Neural cell (in vitro differentiated cells): Measurements from ENCODE around the gene RFC4. TPM values are rescaled to one million over a fixed set of nuclear protein-coding genes. Genes with fewer than 3 reads are reported as not detected.

Experiments used
- H2AFZ ChIP-seq: fragments of 200-600, 300-800 bp; sonication (generic), shearing (Covaris generic); 2 replicates; pipeline ENCODE4 v1.6.0; 2014; ENCODE audit warnings: low read depth, mild to moderate bottlenecking, antibody characterized with exemption, low read length, moderate library complexity
- H3F3A ChIP-seq: fragments of 200-600 bp; shearing (Covaris generic); 2 replicates; pipeline ENCODE4 v1.6.1; 2016; ENCODE audit warnings: mild to moderate bottlenecking, moderate library complexity, mixed read lengths, antibody characterized with exemption, low read length; ENCODE audit not compliant: insufficient read depth, poor library complexity, severe bottlenecking
- H3K27ac ChIP-seq: fragments of 200-600, 300-800 bp; sonication (generic), shearing (Covaris generic); 2 replicates; pipeline ENCODE4 v1.5.1; 2014; ENCODE audit warnings: mild to moderate bottlenecking, low read length, moderate library complexity
- H3K27me3 ChIP-seq: fragments of 300-800, 200-600 bp; sonication (generic), shearing (Covaris generic); 2 replicates; pipeline ENCODE4 v1.6.0; 2014; ENCODE audit warnings: mild to moderate bottlenecking, low read depth, low read length, moderate library complexity; ENCODE audit not compliant: insufficient read depth
- H3K36me3 ChIP-seq: fragments of 300-800, 200-600 bp; sonication (generic), shearing (Covaris generic); 2 replicates; pipeline ENCODE4 v1.5.1; 2014; ENCODE audit warnings: mild to moderate bottlenecking, antibody characterized with exemption, low read length, moderate library complexity; ENCODE audit not compliant: insufficient read depth
- H3K4me2 ChIP-seq: fragments of 300-800, 200-600 bp; sonication (generic), shearing (Covaris generic); 2 replicates; pipeline ENCODE4 v1.6.0; 2014; ENCODE audit warnings: mild to moderate bottlenecking, low read length
- H3K4me3 ChIP-seq: fragments of 300-800, 200-600 bp; sonication (generic), shearing (Covaris generic); 2 replicates; pipeline ENCODE4 v1.5.1; 2014; ENCODE audit warnings: mild to moderate bottlenecking, low read length, moderate library complexity
- H3K79me2 ChIP-seq: fragments of 200-600 bp; shearing (Covaris generic); replicated peaks from 2 replicates; pipeline ENCODE4 v1.6.0; 2014; ENCODE audit warnings: mild to moderate bottlenecking, low read length, moderate library complexity; ENCODE audit not compliant: insufficient read depth
- H3K9ac ChIP-seq: fragments of 300-800, 200-600 bp; sonication (generic), shearing (Covaris generic); 2 replicates; pipeline ENCODE4 v1.6.1; 2016; ENCODE audit warnings: mild to moderate bottlenecking, low read length, mixed read lengths
- H3K9me2 ChIP-seq: fragments of 200-600 bp; shearing (Covaris generic); 2 replicates; pipeline ENCODE4 v1.6.1; 2016; ENCODE audit warnings: mild to moderate bottlenecking, low read length, mixed read lengths; ENCODE audit not compliant: insufficient read depth
- H3K9me3 ChIP-seq: fragments of 200-600, 300-800 bp; sonication (generic), shearing (Covaris generic); 2 replicates; pipeline ENCODE4 v1.6.1; 2016; ENCODE audit warnings: mild to moderate bottlenecking, mixed run types, low read length, moderate library complexity, mixed read lengths
- H4K20me1 ChIP-seq: fragments of 200-600 bp; shearing (Covaris generic); 2 replicates; pipeline ENCODE4 v1.6.1; 2016; ENCODE audit warnings: mild to moderate bottlenecking, mixed run types; ENCODE audit not compliant: insufficient read depth
- EP300 ChIP-seq: fragments of 450-650 bp; conservative IDR thresholded peaks from 2 replicates; pipeline ENCODE4 v1.6.1; 2014; ENCODE audit warnings: antibody characterized with exemption, mild to moderate bottlenecking, moderate library complexity; ENCODE audit not compliant: poor library complexity, severe bottlenecking
- EZH2 ChIP-seq: fragments of 200-600, 300-800 bp; shearing (Covaris generic), sonication (generic); IDR thresholded peaks from 2 replicates; pipeline ENCODE4 v1.6.1; 2014; ENCODE audit warnings: antibody characterized with exemption, low read length, borderline replicate concordance, mild to moderate bottlenecking; ENCODE audit not compliant: insufficient read depth, poor library complexity, severe bottlenecking
- MXI1 ChIP-seq: fragments of 450-650 bp; conservative IDR thresholded peaks from 2 replicates; pipeline ENCODE4 v1.6.1; 2014; ENCODE audit warnings: antibody characterized with exemption, mild to moderate bottlenecking; ENCODE audit not compliant: poor library complexity, severe bottlenecking
- POLR2AphosphoS5 ChIP-seq: IDR thresholded peaks from 2 replicates; pipeline ENCODE4 v1.6.1; 2012
- RAD21 ChIP-seq: fragments of 450-650 bp; conservative IDR thresholded peaks from 2 replicates; pipeline ENCODE4 v1.6.1; 2014; ENCODE audit warnings: antibody characterized with exemption, mild to moderate bottlenecking, moderate library complexity
- SMC3 ChIP-seq: fragments of 450-650 bp; conservative IDR thresholded peaks from 2 replicates; pipeline ENCODE4 v1.6.1; 2014; ENCODE audit warnings: antibody characterized with exemption, mild to moderate bottlenecking, moderate library complexity; ENCODE audit not compliant: poor library complexity
- TAF1 ChIP-seq: IDR thresholded peaks from 2 replicates; pipeline ENCODE4 v1.6.1; 2012; ENCODE audit warnings: low read depth
- polyA plus RNA-seq: library from polyadenylated mRNA; depleted of rRNA; stranded (reverse); fragments of >200 nt; gene quantifications from 2 replicates; pipeline ENCODE4 v1.2.3, GENCODE V29; 2014
- TF ChIP-seq, protein P1 (sequence below): IDR thresholded peaks from 2 replicates; pipeline ENCODE4 v1.6.1; 2012; ENCODE audit warnings: borderline replicate concordance
- TF ChIP-seq, protein P2 (sequence below): fragments of 450-650 bp; IDR thresholded peaks from 2 replicates; pipeline ENCODE4 v1.5.1; 2014; ENCODE audit warnings: antibody characterized with exemption, mild to moderate bottlenecking, moderate library complexity; ENCODE audit not compliant: poor library complexity, severe bottlenecking

Gene RFC4
- polyA plus RNA-seq, 1 donor from 2014 or later = 85.2 TPM

DNA sequence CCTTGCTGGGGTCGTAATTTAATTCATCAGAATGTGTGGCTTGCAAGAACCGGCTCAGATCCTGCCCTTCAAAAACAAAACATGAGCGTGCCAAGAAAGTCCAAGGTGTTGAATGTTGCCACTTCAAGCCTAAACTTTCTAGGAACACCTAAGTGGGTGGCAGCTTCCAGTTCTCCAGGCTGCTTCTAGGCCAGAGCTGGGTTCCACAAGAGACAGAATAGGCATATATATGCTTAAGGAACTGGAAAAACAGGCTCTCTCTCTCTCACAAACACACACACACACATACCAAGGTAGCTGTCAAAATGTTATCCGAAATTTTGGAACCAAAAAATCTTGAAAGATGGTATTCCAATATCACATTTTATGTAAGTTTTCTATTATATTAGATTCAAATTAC, 35.3 kb upstream of the RFC4 start:
- H3K27ac ChIP-seq = no peak overlapping the region
- no peaks in the 10 kb centered on the region for H3K9me3 ChIP-seq
- no peak overlapping the region for H3K4me2 ChIP-seq
- H3K27me3 ChIP-seq = no peaks in the 10 kb centered on the region
- no peak for TF ChIP-seq SMC3
- TF ChIP-seq, protein P1, sequence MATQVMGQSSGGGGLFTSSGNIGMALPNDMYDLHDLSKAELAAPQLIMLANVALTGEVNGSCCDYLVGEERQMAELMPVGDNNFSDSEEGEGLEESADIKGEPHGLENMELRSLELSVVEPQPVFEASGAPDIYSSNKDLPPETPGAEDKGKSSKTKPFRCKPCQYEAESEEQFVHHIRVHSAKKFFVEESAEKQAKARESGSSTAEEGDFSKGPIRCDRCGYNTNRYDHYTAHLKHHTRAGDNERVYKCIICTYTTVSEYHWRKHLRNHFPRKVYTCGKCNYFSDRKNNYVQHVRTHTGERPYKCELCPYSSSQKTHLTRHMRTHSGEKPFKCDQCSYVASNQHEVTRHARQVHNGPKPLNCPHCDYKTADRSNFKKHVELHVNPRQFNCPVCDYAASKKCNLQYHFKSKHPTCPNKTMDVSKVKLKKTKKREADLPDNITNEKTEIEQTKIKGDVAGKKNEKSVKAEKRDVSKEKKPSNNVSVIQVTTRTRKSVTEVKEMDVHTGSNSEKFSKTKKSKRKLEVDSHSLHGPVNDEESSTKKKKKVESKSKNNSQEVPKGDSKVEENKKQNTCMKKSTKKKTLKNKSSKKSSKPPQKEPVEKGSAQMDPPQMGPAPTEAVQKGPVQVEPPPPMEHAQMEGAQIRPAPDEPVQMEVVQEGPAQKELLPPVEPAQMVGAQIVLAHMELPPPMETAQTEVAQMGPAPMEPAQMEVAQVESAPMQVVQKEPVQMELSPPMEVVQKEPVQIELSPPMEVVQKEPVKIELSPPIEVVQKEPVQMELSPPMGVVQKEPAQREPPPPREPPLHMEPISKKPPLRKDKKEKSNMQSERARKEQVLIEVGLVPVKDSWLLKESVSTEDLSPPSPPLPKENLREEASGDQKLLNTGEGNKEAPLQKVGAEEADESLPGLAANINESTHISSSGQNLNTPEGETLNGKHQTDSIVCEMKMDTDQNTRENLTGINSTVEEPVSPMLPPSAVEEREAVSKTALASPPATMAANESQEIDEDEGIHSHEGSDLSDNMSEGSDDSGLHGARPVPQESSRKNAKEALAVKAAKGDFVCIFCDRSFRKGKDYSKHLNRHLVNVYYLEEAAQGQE = no peak
- no peak for TF ChIP-seq RAD21
- TF ChIP-seq, protein P2, sequence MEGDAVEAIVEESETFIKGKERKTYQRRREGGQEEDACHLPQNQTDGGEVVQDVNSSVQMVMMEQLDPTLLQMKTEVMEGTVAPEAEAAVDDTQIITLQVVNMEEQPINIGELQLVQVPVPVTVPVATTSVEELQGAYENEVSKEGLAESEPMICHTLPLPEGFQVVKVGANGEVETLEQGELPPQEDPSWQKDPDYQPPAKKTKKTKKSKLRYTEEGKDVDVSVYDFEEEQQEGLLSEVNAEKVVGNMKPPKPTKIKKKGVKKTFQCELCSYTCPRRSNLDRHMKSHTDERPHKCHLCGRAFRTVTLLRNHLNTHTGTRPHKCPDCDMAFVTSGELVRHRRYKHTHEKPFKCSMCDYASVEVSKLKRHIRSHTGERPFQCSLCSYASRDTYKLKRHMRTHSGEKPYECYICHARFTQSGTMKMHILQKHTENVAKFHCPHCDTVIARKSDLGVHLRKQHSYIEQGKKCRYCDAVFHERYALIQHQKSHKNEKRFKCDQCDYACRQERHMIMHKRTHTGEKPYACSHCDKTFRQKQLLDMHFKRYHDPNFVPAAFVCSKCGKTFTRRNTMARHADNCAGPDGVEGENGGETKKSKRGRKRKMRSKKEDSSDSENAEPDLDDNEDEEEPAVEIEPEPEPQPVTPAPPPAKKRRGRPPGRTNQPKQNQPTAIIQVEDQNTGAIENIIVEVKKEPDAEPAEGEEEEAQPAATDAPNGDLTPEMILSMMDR = no peak
- no peak for TF ChIP-seq EZH2
- no peak for TF ChIP-seq POLR2AphosphoS5
- TF ChIP-seq EP300 = no peak
- TF ChIP-seq TAF1 = no peak
- no peak for TF ChIP-seq MXI1
- no peaks in the 10 kb centered on the region for H3K9me2 ChIP-seq
- no peaks in the 10 kb centered on the region for H4K20me1 ChIP-seq
- no peaks in the 10 kb centered on the region for H3F3A ChIP-seq
- H3K79me2 ChIP-seq = no peaks in the 10 kb centered on the region
- H3K4me3 ChIP-seq = no peak overlapping the region
- H2AFZ ChIP-seq = no peak overlapping the region
- no peaks in the 10 kb centered on the region for H3K36me3 ChIP-seq
- no peak overlapping the region for H3K9ac ChIP-seq

DNA sequence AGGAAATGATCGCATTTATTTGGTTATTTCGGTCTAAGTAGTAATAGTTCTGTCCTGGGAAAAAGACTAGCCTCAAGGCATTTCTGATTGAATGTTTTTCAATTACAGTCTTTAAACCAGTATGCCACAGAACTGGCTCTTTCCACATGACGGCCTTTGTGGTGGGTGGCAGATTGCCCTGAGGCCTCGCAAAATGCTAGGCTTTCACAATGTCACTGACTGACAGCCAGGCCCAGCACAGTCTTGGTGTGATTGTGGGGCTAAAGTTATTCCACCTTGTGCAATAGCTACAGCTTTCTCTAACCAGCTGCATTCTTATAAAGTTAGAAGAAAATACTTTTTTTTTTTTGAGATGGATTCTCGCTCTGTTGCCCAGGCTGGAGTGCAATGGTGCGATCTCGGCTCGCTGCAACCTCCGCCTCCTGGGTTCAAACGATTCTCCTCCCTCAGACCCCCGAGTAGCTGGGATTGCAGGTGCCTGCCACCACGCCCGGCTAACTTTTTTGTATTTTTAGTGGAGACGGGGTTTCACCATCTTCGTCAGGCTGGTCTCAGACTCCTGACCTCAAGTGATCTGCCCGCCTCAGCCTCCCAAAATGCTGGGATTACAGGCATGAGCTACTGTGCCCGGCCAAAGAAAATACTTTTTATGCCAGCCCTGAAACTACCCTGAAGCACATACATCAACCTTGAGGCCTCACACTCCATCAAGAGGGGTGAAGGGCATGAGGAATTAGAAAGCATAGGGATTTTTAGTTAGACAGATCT, 33.8 kb upstream of the RFC4 start:
- H3K9me2 ChIP-seq = no peaks in the 10 kb centered on the region
- H3K27me3 ChIP-seq = no peaks in the 10 kb centered on the region
- H3K27ac ChIP-seq = no peak overlapping the region
- no peaks in the 10 kb centered on the region for H3K36me3 ChIP-seq
- no peaks in the 10 kb centered on the region for H3F3A ChIP-seq
- H2AFZ ChIP-seq = no peak overlapping the region
- no peaks in the 10 kb centered on the region for H3K9me3 ChIP-seq
- H3K4me3 ChIP-seq = no peak overlapping the region
- TF ChIP-seq EZH2 = no peak
- peak; percentile 17 for TF ChIP-seq POLR2AphosphoS5
- no peak overlapping the region for H3K9ac ChIP-seq
- no peaks in the 10 kb centered on the region for H3K79me2 ChIP-seq
- H4K20me1 ChIP-seq = no peaks in the 10 kb centered on the region
- H3K4me2 ChIP-seq = no peak overlapping the region
